Neural cell (in vitro differentiated cells): ENCODE measurements around the gene COL16A1. TPM values are rescaled to one million over a fixed set of nuclear protein-coding genes. Genes with fewer than 3 reads are reported as not detected.

Experiments
- H2AFZ ChIP-seq: fragments of 200-600, 300-800 bp; sonication (generic), shearing (Covaris generic); 2 replicates; pipeline ENCODE4 v1.6.0; 2014; ENCODE audit warnings: low read depth, mild to moderate bottlenecking, antibody characterized with exemption, low read length, moderate library complexity
- H3F3A ChIP-seq: fragments of 200-600 bp; shearing (Covaris generic); 2 replicates; pipeline ENCODE4 v1.6.1; 2016; ENCODE audit warnings: mild to moderate bottlenecking, moderate library complexity, mixed read lengths, antibody characterized with exemption, low read length; ENCODE audit not compliant: insufficient read depth, poor library complexity, severe bottlenecking
- H3K27ac ChIP-seq: fragments of 200-600, 300-800 bp; sonication (generic), shearing (Covaris generic); 2 replicates; pipeline ENCODE4 v1.5.1; 2014; ENCODE audit warnings: mild to moderate bottlenecking, low read length, moderate library complexity
- H3K27me3 ChIP-seq: fragments of 300-800, 200-600 bp; sonication (generic), shearing (Covaris generic); 2 replicates; pipeline ENCODE4 v1.6.0; 2014; ENCODE audit warnings: mild to moderate bottlenecking, low read depth, low read length, moderate library complexity; ENCODE audit not compliant: insufficient read depth
- H3K36me3 ChIP-seq: fragments of 300-800, 200-600 bp; sonication (generic), shearing (Covaris generic); 2 replicates; pipeline ENCODE4 v1.5.1; 2014; ENCODE audit warnings: mild to moderate bottlenecking, antibody characterized with exemption, low read length, moderate library complexity; ENCODE audit not compliant: insufficient read depth
- H3K4me2 ChIP-seq: fragments of 300-800, 200-600 bp; sonication (generic), shearing (Covaris generic); 2 replicates; pipeline ENCODE4 v1.6.0; 2014; ENCODE audit warnings: mild to moderate bottlenecking, low read length
- H3K4me3 ChIP-seq: fragments of 300-800, 200-600 bp; sonication (generic), shearing (Covaris generic); 2 replicates; pipeline ENCODE4 v1.5.1; 2014; ENCODE audit warnings: mild to moderate bottlenecking, low read length, moderate library complexity
- H3K79me2 ChIP-seq: fragments of 200-600 bp; shearing (Covaris generic); replicated peaks from 2 replicates; pipeline ENCODE4 v1.6.0; 2014; ENCODE audit warnings: mild to moderate bottlenecking, low read length, moderate library complexity; ENCODE audit not compliant: insufficient read depth
- H3K9ac ChIP-seq: fragments of 300-800, 200-600 bp; sonication (generic), shearing (Covaris generic); 2 replicates; pipeline ENCODE4 v1.6.1; 2016; ENCODE audit warnings: mild to moderate bottlenecking, low read length, mixed read lengths
- H3K9me2 ChIP-seq: fragments of 200-600 bp; shearing (Covaris generic); 2 replicates; pipeline ENCODE4 v1.6.1; 2016; ENCODE audit warnings: mild to moderate bottlenecking, low read length, mixed read lengths; ENCODE audit not compliant: insufficient read depth
- H3K9me3 ChIP-seq: fragments of 200-600, 300-800 bp; sonication (generic), shearing (Covaris generic); 2 replicates; pipeline ENCODE4 v1.6.1; 2016; ENCODE audit warnings: mild to moderate bottlenecking, mixed run types, low read length, moderate library complexity, mixed read lengths
- H4K20me1 ChIP-seq: fragments of 200-600 bp; shearing (Covaris generic); 2 replicates; pipeline ENCODE4 v1.6.1; 2016; ENCODE audit warnings: mild to moderate bottlenecking, mixed run types; ENCODE audit not compliant: insufficient read depth
- CTCF ChIP-seq: fragments of 450-650 bp; IDR thresholded peaks from 2 replicates; pipeline ENCODE4 v1.5.1; 2014; ENCODE audit warnings: antibody characterized with exemption, mild to moderate bottlenecking, moderate library complexity; ENCODE audit not compliant: poor library complexity, severe bottlenecking
- EP300 ChIP-seq: fragments of 450-650 bp; conservative IDR thresholded peaks from 2 replicates; pipeline ENCODE4 v1.6.1; 2014; ENCODE audit warnings: antibody characterized with exemption, mild to moderate bottlenecking, moderate library complexity; ENCODE audit not compliant: poor library complexity, severe bottlenecking
- EZH2 ChIP-seq: fragments of 200-600, 300-800 bp; shearing (Covaris generic), sonication (generic); IDR thresholded peaks from 2 replicates; pipeline ENCODE4 v1.6.1; 2014; ENCODE audit warnings: antibody characterized with exemption, low read length, borderline replicate concordance, mild to moderate bottlenecking; ENCODE audit not compliant: insufficient read depth, poor library complexity, severe bottlenecking
- MXI1 ChIP-seq: fragments of 450-650 bp; conservative IDR thresholded peaks from 2 replicates; pipeline ENCODE4 v1.6.1; 2014; ENCODE audit warnings: antibody characterized with exemption, mild to moderate bottlenecking; ENCODE audit not compliant: poor library complexity, severe bottlenecking
- POLR2AphosphoS5 ChIP-seq: IDR thresholded peaks from 2 replicates; pipeline ENCODE4 v1.6.1; 2012
- RAD21 ChIP-seq: fragments of 450-650 bp; conservative IDR thresholded peaks from 2 replicates; pipeline ENCODE4 v1.6.1; 2014; ENCODE audit warnings: antibody characterized with exemption, mild to moderate bottlenecking, moderate library complexity
- REST ChIP-seq: IDR thresholded peaks from 2 replicates; pipeline ENCODE4 v1.6.1; 2012; ENCODE audit warnings: borderline replicate concordance
- SMC3 ChIP-seq: fragments of 450-650 bp; conservative IDR thresholded peaks from 2 replicates; pipeline ENCODE4 v1.6.1; 2014; ENCODE audit warnings: antibody characterized with exemption, mild to moderate bottlenecking, moderate library complexity; ENCODE audit not compliant: poor library complexity
- TAF1 ChIP-seq: IDR thresholded peaks from 2 replicates; pipeline ENCODE4 v1.6.1; 2012; ENCODE audit warnings: low read depth
- polyA plus RNA-seq: library from polyadenylated mRNA; depleted of rRNA; stranded (reverse); fragments of >200 nt; gene quantifications from 2 replicates; pipeline ENCODE4 v1.2.3, GENCODE V29; 2014

Gene COL16A1
- polyA plus RNA-seq, 1 donor from 2014 or later, result 3.4 TPM

GRCh38 chr1:31625561-31626222 is 78.1 kb downstream of the COL16A1 start:
- Histone ChIP-seq H3K27me3 (no peaks in the 10 kb centered on the region), H2AFZ (no peak overlapping the region), H3F3A (no peaks in the 10 kb centered on the region), H3K4me2 (no peak overlapping the region), H4K20me1 (no peaks in the 10 kb centered on the region), H3K79me2 (no peaks in the 10 kb centered on the region), H3K9ac (no peak overlapping the region), H3K4me3 (no peak overlapping the region), H3K9me2 (no peaks in the 10 kb centered on the region), H3K36me3 (no peaks in the 10 kb centered on the region), H3K9me3 (no peaks in the 10 kb centered on the region), H3K27ac (no peak overlapping the region)
- no peak for TF ChIP-seq MXI1
- TF ChIP-seq REST, result no peak
- TF ChIP-seq TAF1, result no peak
- no peak for TF ChIP-seq EP300
- no peak for TF ChIP-seq POLR2AphosphoS5
- TF ChIP-seq EZH2, result no peak
- no peak for TF ChIP-seq SMC3
- no peak for TF ChIP-seq CTCF
- no peak for TF ChIP-seq RAD21

GRCh38 chr1:31624731-31625514 is 78.9 kb downstream of the COL16A1 start:
- Histone ChIP-seq H3K4me2 (no peak overlapping the region), H3K9ac (no peak overlapping the region), H3K9me3 (no peaks in the 10 kb centered on the region)

More at GRCh38 chr1:31624731-31625514, 78.9 kb downstream of the COL16A1 start:
- TF ChIP-seq REST (no peak), EZH2 (no peak), EP300 (no peak), POLR2AphosphoS5 (no peak), SMC3 (no peak), CTCF (no peak), TAF1 (no peak), RAD21 (no peak), MXI1 (no peak)
- Histone ChIP-seq H3K79me2 (no peaks in the 10 kb centered on the region), H3F3A (no peaks in the 10 kb centered on the region), H4K20me1 (no peaks in the 10 kb centered on the region), H2AFZ (no peak overlapping the region), H3K27ac (no peak overlapping the region), H3K36me3 (no peaks in the 10 kb centered on the region), H3K27me3 (no peaks in the 10 kb centered on the region), H3K4me3 (no peak overlapping the region), H3K9me2 (no peaks in the 10 kb centered on the region)
